Spleen (tissue), 11 donors: ENCODE results near the gene TUBGCP6. TPM values are rescaled to one million over a fixed set of nuclear protein-coding genes. Genes with fewer than 3 reads are reported as not detected.

Experiments used
- DNase-seq: peaks from one replicate; pipeline ENCODE4 v3.0.0-alpha.2; 2020
- H3K27ac ChIP-seq, 8 donors: fragments of 200-600 bp; sonication (generic) in 7 of 8; 1 replicate in 4 of 8; 2 replicates in 4 of 8; pipeline versions ENCODE4 v1.5.0 to v1.8.0; 2016 to 2021; ENCODE audit warnings: inconsistent platforms in 4 of 8, mild to moderate bottlenecking in 4 of 8, moderate library complexity in 1 of 8
- H3K27me3 ChIP-seq, 7 donors: fragments of 200-600 bp; sonication (generic) in 6 of 7; replicated peaks in 1 of 7; 1 replicate in 4 of 7; 2 replicates in 3 of 7; pipeline versions ENCODE4 v1.5.0 to v1.8.0; 2016 to 2021; ENCODE audit warnings: inconsistent platforms in 3 of 7, mild to moderate bottlenecking in 1 of 7
- H3K36me3 ChIP-seq, 6 donors: fragments of 200-600 bp; sonication (generic) in 5 of 6; 1 replicate in 4 of 6; 2 replicates in 2 of 6; pipeline versions ENCODE4 v1.5.0 to v1.8.0; 2016 to 2021; ENCODE audit warnings: inconsistent platforms in 2 of 6
- H3K4me1 ChIP-seq, 6 donors: fragments of 200-600 bp; sonication (generic) in 5 of 6; 1 replicate in 3 of 6; 2 replicates in 3 of 6; pipeline versions ENCODE4 v1.5.0 to v1.8.0; 2016 to 2021; ENCODE audit warnings: inconsistent platforms in 3 of 6
- H3K4me3 ChIP-seq, 8 donors: fragments of 200-600 bp; sonication (generic) in 7 of 8; 1 replicate in 4 of 8; 2 replicates in 4 of 8; pipeline versions ENCODE4 v1.5.0 to v1.8.0; 2016 to 2021; ENCODE audit warnings: inconsistent platforms in 4 of 8, mild to moderate bottlenecking in 4 of 8, moderate library complexity in 2 of 8
- H3K9me3 ChIP-seq, 8 donors: fragments of 200-600 bp; sonication (generic) in 7 of 8; 1 replicate in 4 of 8; 2 replicates in 4 of 8; pipeline versions ENCODE4 v1.5.0 to v1.8.0; 2016 to 2021; ENCODE audit warnings: inconsistent platforms in 4 of 8
- POLR2A ChIP-seq, 3 donors: fragments of 450-650 bp; IDR thresholded peaks; one replicate each; pipeline ENCODE4 v1.5.1; 2017; ENCODE audit warnings: antibody characterized with exemption in 3 of 3, mild to moderate bottlenecking in 1 of 3
- POLR2AphosphoS5 ChIP-seq, 3 donors: sonication (generic); formaldehyde crosslinking; IDR thresholded peaks; one replicate each; pipeline ENCODE4 v1.5.1; 2017; ENCODE audit warnings: antibody characterized with exemption in 3 of 3
- WGBS, 5 donors: extraction: QIAGEN DNeasy Blood & Tissue Kit in 3 of 5; methylation state at CpG; one replicate each; pipeline versions ENCODE4 v1.1.5 to v1.1.7; 2013 to 2018; 5-methylcytosine and 5-hydroxymethylcytosine counted together
- intact Hi-C: fragments of 100-400 bp; cut with DNase I; formaldehyde crosslinking; loops from one replicate; pipeline ENCODE4 v1.15.0; 2023; ENCODE audit warnings: low total_unique reads
- polyA plus RNA-seq, 3 donors: library from polyadenylated mRNA; stranded (reverse); fragments of 200-250 nt; gene quantifications; one replicate each; pipeline ENCODE4 v1.2.1, GENCODE V29; 2013
- total RNA-seq, 7 donors: library from RNA; depleted of rRNA in 3 of 7; stranded (reverse); fragments of >200 nt in 3 of 7; fragmentation: NEBNext Ultra II Directional in 4 of 7; extraction: Animal tissue kit (Norgen Biotek cat#: 25700) in 4 of 7; gene quantifications; one replicate each; pipeline versions ENCODE4 v1.1.0 to v1.2.1, GENCODE V29; 2016 to 2021
- TF ChIP-seq, protein P1 (sequence below), 11 experiments: fragments of 200-600 bp in 7 of 11; fragments of 450-650 bp in 4 of 11; sonication (generic) in 4 of 11; IDR thresholded peaks in 8 of 11; conservative IDR thresholded peaks in 3 of 11; 1 replicate in 7 of 11; 2 replicates in 4 of 11; pipeline versions ENCODE4 v1.4.0 to v1.8.0; 2016 to 2021; ENCODE audit warnings: antibody characterized with exemption in 11 of 11, inconsistent platforms in 4 of 11, mild to moderate bottlenecking in 1 of 11
- donor health status: healthy with polysubstance abuse.
- donor health status: DM: no; HTN: no; CAD: no; lungs with moderate emphysema.
- donor health status: DM: no; HTN: no; CAD: no.
- donor health status: Bipolar disorder and iron deficiency.
- donor health status: healthy.
- donor health status: DM: no; HTN: no; CAD: no.
- donor health status: DM: yes; HTN: yes; CAD: no.

The TUBGCP6 gene
- total and polyA plus RNA-seq, 10 donors = 36.0 to 98.0 (median 69.3) TPM

DNA sequence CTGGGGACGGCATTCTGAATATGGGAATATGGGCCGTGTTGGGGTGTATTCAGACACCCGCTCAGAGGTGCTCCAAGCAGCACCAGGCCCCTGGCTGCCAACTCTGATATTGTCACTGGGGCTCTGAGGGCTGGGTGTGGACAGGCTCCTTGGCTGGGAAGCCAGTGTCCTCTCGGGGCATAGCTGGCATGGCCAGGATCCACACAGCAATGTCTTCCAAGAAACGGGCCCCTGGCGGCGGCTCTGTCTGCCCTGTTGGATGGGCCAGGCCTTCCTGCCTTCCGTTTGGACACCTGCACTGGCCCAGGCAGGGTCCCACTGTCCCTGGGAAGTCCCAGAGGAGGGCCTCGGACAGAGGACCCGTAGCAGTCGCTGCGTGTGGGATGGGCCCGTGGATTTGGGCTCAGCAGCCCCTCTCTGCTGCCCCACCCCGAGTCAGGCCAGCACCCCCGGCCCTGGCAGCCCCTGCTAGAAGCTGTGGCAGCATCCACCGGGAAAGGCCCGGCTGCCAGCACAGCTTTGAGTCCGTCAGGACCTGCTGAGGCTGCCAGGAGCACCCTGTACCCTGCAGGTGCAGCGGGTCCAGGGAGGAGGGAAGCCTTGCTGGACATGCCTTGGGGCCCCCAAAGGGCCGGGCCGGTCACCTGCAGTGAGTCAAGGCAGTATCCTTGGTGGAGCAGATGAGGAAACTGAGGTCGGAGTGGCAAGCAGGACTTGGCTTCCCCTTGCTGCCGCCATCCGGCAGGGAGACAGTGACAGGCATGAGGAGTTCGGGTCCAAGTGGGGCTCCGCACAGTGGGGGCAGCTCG lies 70.2 kb downstream of the TUBGCP6 start:
- intact Hi-C loops = no loop called here
- WGBS, 5 donors = 89 to 95% (median 89%) methylated on average over 14 to 27 of the region's 27 CpGs
- peaks cover 1 to 55% (median 26%) of the 10 kb centered on the region in 6 donors for H3K4me1 ChIP-seq
- H3K9me3 ChIP-seq = no peaks in the 10 kb centered on the region
- no peak for TF ChIP-seq POLR2AphosphoS5 (IDR thresholded peaks at IDR 0.05)
- TF ChIP-seq, protein P1, sequence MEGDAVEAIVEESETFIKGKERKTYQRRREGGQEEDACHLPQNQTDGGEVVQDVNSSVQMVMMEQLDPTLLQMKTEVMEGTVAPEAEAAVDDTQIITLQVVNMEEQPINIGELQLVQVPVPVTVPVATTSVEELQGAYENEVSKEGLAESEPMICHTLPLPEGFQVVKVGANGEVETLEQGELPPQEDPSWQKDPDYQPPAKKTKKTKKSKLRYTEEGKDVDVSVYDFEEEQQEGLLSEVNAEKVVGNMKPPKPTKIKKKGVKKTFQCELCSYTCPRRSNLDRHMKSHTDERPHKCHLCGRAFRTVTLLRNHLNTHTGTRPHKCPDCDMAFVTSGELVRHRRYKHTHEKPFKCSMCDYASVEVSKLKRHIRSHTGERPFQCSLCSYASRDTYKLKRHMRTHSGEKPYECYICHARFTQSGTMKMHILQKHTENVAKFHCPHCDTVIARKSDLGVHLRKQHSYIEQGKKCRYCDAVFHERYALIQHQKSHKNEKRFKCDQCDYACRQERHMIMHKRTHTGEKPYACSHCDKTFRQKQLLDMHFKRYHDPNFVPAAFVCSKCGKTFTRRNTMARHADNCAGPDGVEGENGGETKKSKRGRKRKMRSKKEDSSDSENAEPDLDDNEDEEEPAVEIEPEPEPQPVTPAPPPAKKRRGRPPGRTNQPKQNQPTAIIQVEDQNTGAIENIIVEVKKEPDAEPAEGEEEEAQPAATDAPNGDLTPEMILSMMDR (IDR thresholded peaks at IDR 0.05 in 8 of 11, conservative IDR thresholded peaks at IDR 0.05 in 3 of 11) = no peak
- TF ChIP-seq POLR2A (IDR thresholded peaks at IDR 0.05) = no peak
- DNase-seq = peak; percentile 72
- no peak overlapping the region for H3K4me3 ChIP-seq
- H3K27me3 ChIP-seq = peaks cover 0 to 89% (median 44%) of the 10 kb centered on the region in 7 donors
- no peaks in the 10 kb centered on the region for H3K36me3 ChIP-seq
- H3K27ac ChIP-seq = no peak overlapping the region

DNA sequence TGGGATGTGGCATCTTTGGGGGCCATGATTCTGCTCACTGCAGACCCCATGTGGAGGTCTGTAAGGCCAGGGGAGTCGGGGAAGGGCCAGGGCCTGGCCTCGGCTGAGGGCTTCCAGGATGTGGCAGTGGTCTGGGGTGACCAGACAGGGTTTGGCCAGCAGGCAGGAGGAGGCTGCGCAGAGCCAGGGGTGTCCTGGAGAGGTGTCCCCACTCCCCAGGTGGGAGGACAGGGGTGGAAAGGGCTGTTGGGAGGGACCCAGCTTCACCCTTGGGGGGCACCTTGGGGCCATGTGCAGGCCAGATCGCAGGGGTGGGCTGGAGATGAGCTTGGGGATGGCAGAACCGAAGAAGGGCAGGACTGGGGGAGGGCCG lies 70.9 kb downstream of the TUBGCP6 start:
- peak; percentile 74 for DNase-seq
- no peak overlapping the region for H3K4me3 ChIP-seq
- peaks cover 0 to 89% (median 44%) of the 10 kb centered on the region in 7 donors for H3K27me3 ChIP-seq
- TF ChIP-seq POLR2AphosphoS5 (IDR thresholded peaks at IDR 0.05) = no peak
- TF ChIP-seq, protein P1 (IDR thresholded peaks at IDR 0.05 in 8 of 11, conservative IDR thresholded peaks at IDR 0.05 in 3 of 11) = no peak
- TF ChIP-seq POLR2A (IDR thresholded peaks at IDR 0.05) = no peak
- H3K27ac ChIP-seq = no peak overlapping the region
- H3K9me3 ChIP-seq = no peaks in the 10 kb centered on the region
- 89 to 97% (median 93%) methylated on average over 6 of the region's 6 CpGs for WGBS, 5 donors
- H3K36me3 ChIP-seq = no peaks in the 10 kb centered on the region
- intact Hi-C loops = no loop called here
- H3K4me1 ChIP-seq = peaks cover 4 to 56% (median 31%) of the 10 kb centered on the region in 6 donors

DNA sequence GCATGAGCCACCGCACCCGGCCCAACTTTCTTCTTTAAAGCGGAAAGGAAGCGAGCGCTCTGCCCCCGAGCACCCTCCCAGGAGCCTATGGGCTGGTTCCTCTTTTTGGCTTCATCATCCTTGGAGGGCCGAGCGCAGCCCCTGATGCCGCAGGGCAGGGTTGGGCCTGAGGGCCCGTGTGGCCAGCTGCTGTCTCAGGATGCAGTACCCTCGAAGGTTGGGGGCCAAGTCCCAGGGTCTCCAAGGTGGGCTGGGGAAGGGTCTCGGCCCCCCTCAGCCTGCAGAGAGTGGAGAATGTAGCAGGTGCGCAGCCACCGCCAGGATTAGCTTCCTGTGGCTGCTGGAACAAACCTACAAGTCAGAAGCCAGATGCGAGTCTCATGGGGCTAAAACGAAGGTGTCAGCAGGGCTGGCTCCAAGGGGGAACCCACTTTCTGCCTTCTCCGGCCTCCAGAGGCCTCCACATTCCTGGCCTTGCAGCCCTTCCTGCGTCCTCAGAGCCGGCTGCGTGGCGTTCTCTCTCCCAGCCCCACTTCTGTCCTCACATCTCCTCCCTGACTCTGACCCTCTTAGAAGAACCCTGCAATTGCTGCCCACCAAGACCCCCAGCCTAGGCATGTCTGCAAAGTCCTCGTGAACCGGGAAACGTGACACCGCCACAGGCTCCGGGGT lies 71.4 kb downstream of the TUBGCP6 start:
- peak; percentile 85 for DNase-seq

More for the DNA sequence above, 71.4 kb downstream of the TUBGCP6 start:
- H3K9me3 ChIP-seq = no peaks in the 10 kb centered on the region
- no peak overlapping the region for H3K4me3 ChIP-seq
- no peak overlapping the region for H3K27ac ChIP-seq
- H3K36me3 ChIP-seq = no peaks in the 10 kb centered on the region
- peaks cover 0 to 89% (median 48%) of the 10 kb centered on the region in 7 donors for H3K27me3 ChIP-seq
- TF ChIP-seq POLR2AphosphoS5 (IDR thresholded peaks at IDR 0.05) = peak in 1 of 3 donors; percentile 21
- TF ChIP-seq, protein P1 (IDR thresholded peaks at IDR 0.05 in 8 of 11, conservative IDR thresholded peaks at IDR 0.05 in 3 of 11) = no peak
- TF ChIP-seq POLR2A (IDR thresholded peaks at IDR 0.05) = no peak
- peaks cover 4 to 53% (median 30%) of the 10 kb centered on the region in 6 donors for H3K4me1 ChIP-seq
- intact Hi-C loops = no loop called here
- WGBS, 5 donors = 43 to 63% (median 49%) methylated on average over 18 to 26 of the region's 26 CpGs
